ENCODE measurements around the gene CD59. TPM values are rescaled to one million over a fixed set of nuclear protein-coding genes. Genes with fewer than 3 reads are reported as not detected.
"Not testable (repeated sequence)": the region's sequence is repeated elsewhere in the genome, so short reads cannot be mapped to it uniquely, and the experiment has no call there.

CD59 gene
- total RNA-seq, 2 experiments from 2014 or later: 58.4 to 60.3 TPM

- DNase-seq: no peak
- peaks cover 34% of the 10 kb centered on the region for H3K27me3 Mint-ChIP-seq
- H3K36me3 Mint-ChIP-seq: no peaks in the 10 kb centered on the region
- no peak overlapping the region for H3K27ac Mint-ChIP-seq
- H3K9me3 Mint-ChIP-seq: peaks cover 6% of the 10 kb centered on the region
- no peaks in the 10 kb centered on the region for H3K4me1 Mint-ChIP-seq
- H3K4me3 Mint-ChIP-seq: no peak overlapping the region
These were observed 53.8 kb downstream of the CD59 start for GRCh38 chr11:33682446-33682845.

- peaks cover 34% of the 10 kb centered on the region for H3K27me3 Mint-ChIP-seq
- no peaks in the 10 kb centered on the region for H3K4me1 Mint-ChIP-seq
- peaks cover 8% of the 10 kb centered on the region for H3K9me3 Mint-ChIP-seq
- DNase-seq: no peak
- H3K4me3 Mint-ChIP-seq: no peak overlapping the region
- H3K27ac Mint-ChIP-seq: no peak overlapping the region
- H3K36me3 Mint-ChIP-seq: no peaks in the 10 kb centered on the region
These were observed 54.2 kb downstream of the CD59 start for GRCh38 chr11:33682019-33682418.

- not testable (repeated sequence) for H3K4me1 Mint-ChIP-seq, H3K27ac Mint-ChIP-seq, H3K9me3 Mint-ChIP-seq, H3K4me3 Mint-ChIP-seq, H3K36me3 Mint-ChIP-seq, DNase-seq
- peaks cover 29% of the 10 kb centered on the region for H3K27me3 Mint-ChIP-seq
These were observed 57.6 kb downstream of the CD59 start for GRCh38 chr11:33678616-33679015.

GRCh38 chr11:33674035-33674814 is 62.0 kb downstream of the CD59 start:
- Mint-ChIP-seq H3K27ac (no peak overlapping the region), H3K4me3 (no peak overlapping the region), H3K9me3 (peaks cover 8% of the 10 kb centered on the region), H3K27me3 (peaks cover 14% of the 10 kb centered on the region), H3K4me1 (no peaks in the 10 kb centered on the region), H3K36me3 (no peaks in the 10 kb centered on the region)
- no peak for DNase-seq

GRCh38 chr11:33672273-33672672 is 64.0 kb downstream of the CD59 start:
- Mint-ChIP-seq H3K27me3 (peaks cover 6% of the 10 kb centered on the region), H3K4me1 (no peaks in the 10 kb centered on the region), H3K9me3 (peaks cover 1% of the 10 kb centered on the region), H3K36me3 (no peaks in the 10 kb centered on the region), H3K4me3 (no peak overlapping the region), H3K27ac (no peak overlapping the region)
- no peak for DNase-seq

GRCh38 chr11:33670250-33671011 is 65.8 kb downstream of the CD59 start:
- no peaks in the 10 kb centered on the region for H3K4me1 Mint-ChIP-seq
- no peaks in the 10 kb centered on the region for H3K36me3 Mint-ChIP-seq
- no peaks in the 10 kb centered on the region for H3K9me3 Mint-ChIP-seq
- no peak overlapping the region for H3K4me3 Mint-ChIP-seq
- H3K27ac Mint-ChIP-seq: no peak overlapping the region
- DNase-seq: no peak
- H3K27me3 Mint-ChIP-seq: peaks cover 6% of the 10 kb centered on the region

DNA sequence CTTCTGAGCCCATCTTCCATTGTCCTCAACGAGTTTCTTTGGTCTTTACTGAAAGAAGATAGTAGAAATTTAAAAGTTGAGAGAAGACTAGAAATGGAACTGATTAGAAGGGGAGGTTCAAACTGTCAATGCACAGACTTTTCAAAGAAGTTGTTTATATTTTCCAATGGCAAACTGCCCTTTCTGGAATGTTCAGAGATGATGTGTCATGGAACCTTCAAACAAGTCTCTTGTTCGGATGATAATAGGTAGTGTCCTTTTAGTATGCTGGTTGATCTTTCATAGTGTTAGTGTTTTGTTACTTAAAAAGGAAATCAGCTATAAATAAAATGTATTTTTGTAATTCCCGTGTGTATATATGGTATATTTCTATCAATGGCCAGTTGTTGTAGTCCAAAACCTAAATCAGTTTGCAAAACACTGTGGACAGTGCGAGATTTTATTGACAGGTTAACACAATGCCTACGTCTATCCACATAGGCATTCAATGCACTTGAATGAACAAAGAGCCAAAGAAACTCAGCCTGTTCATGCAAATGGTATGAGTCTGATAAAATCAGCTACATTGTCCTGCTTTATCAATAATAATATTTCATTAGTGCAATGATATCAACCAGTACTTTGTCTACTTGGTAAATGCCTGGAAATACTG is 66.5 kb downstream of the CD59 start:
- Mint-ChIP-seq H3K9me3 (no peaks in the 10 kb centered on the region), H3K4me3 (no peak overlapping the region), H3K27me3 (peaks cover 6% of the 10 kb centered on the region), H3K27ac (no peak overlapping the region), H3K4me1 (no peaks in the 10 kb centered on the region), H3K36me3 (no peaks in the 10 kb centered on the region)
- DNase-seq: no peak

- H3K36me3 Mint-ChIP-seq: no peaks in the 10 kb centered on the region
- H3K27ac Mint-ChIP-seq: no peak overlapping the region
- H3K4me3 Mint-ChIP-seq: no peak overlapping the region
- DNase-seq: no peak
- no peaks in the 10 kb centered on the region for H3K9me3 Mint-ChIP-seq
- no peaks in the 10 kb centered on the region for H3K4me1 Mint-ChIP-seq
- peaks cover 6% of the 10 kb centered on the region for H3K27me3 Mint-ChIP-seq
These were observed 67.1 kb downstream of the CD59 start for GRCh38 chr11:33668951-33669596.

- Mint-ChIP-seq H3K36me3 (no peaks in the 10 kb centered on the region), H3K9me3 (no peaks in the 10 kb centered on the region), H3K4me3 (no peak overlapping the region), H3K27me3 (peaks cover 6% of the 10 kb centered on the region), H3K27ac (no peak overlapping the region), H3K4me1 (no peaks in the 10 kb centered on the region)
- no peak for DNase-seq
These were observed 67.8 kb downstream of the CD59 start for GRCh38 chr11:33668468-33668825.

DNA sequence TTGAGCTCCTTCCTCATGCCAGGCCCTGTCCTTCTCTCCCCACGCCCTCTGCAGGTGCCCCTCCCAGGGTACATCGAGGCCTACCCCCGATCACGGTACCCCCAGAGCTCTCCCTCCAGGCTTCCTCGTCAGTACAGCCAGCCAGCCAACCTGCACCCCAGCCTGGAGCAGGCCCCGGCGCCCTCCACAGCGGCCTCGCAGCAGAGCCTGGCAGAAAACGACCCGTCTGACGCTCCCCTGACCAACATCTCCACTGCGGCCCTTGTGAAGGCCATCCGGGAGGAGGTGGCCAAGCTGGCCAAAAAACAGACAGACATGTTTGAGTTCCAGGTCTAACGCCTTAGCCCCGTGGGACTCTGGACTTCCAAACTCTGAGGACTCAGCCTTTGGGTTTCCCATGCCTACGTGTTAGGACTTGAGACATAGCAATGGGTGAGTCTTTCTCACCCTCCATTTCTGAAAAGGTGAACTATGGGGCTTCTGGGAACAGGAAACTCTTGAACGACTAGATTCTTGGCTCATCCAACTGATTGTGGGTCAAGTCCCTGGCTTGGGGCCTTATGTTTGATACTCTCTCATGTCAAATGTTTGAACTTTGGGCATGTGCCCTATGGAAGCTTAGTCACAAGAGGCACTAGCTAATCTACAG is 68.3 kb downstream of the CD59 start:
- no peaks in the 10 kb centered on the region for H3K4me1 Mint-ChIP-seq
- no peak for DNase-seq
- no peaks in the 10 kb centered on the region for H3K36me3 Mint-ChIP-seq
- H3K4me3 Mint-ChIP-seq: no peak overlapping the region
- H3K27me3 Mint-ChIP-seq: peaks cover 6% of the 10 kb centered on the region
- H3K27ac Mint-ChIP-seq: no peak overlapping the region
- H3K9me3 Mint-ChIP-seq: no peaks in the 10 kb centered on the region

DNA sequence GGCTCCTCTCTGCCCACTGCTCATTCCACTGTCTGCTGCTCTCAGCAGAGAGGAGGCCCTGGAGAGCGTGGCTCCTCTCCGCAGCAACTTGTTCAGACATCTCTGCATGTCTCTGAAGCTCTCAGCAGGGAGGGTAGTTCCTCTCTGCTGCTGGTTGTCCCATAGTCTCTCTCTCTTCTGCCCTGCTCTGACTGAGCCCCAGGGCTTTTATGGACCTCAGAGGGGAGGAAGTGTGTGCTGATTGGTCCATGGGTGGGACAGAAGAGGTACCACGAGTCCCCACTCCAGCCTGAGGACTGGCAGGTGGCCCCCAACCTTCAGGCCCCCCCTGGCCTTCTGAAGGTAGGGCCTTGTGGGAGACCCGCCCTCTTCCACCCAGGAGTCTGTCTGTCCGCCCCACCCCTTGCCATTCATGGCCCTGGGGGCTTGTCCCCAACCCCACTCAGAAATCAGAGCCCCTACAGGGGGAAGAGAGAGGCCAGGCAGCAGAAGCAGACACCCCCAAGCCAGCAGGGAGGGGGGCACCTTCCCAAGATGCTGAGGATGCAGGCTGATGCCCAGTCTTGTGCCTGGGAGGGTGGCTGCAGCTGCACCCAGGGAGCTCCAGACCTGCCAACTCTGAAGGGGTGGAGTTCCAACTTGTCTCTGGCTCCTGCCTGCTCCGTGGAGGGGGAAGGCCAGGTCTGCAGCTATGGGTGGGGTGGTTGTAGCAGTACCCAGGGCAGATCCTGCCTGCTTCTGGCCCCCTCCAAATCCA is 70.7 kb downstream of the CD59 start:
- no peaks in the 10 kb centered on the region for H3K27me3 Mint-ChIP-seq
- no peaks in the 10 kb centered on the region for H3K4me1 Mint-ChIP-seq

DNA sequence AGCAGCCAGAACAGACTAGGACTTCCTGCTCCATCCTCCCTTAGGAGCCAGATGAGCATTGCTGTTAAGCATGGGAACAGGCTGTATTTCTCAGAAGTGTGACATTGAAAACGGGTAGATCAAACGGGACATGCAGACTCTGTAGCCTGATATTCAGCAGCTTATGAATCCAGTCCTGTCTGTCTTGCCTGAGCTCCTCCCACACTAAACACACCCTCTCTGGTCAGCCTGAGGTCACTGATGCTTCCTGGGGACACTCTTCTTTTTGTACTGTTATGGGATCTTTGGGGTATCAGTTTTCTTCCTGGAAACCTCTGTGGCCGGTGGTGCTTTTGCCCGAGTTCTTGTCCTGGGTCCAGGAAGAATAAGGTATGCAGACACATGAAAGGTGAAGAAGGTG is 71.4 kb downstream of the CD59 start:
- no peaks in the 10 kb centered on the region for H3K36me3 Mint-ChIP-seq
- no peak overlapping the region for H3K27ac Mint-ChIP-seq

More for the DNA sequence above, 70.7 kb downstream of the CD59 start:
- Mint-ChIP-seq H3K4me3 (no peak overlapping the region), H3K9me3 (no peaks in the 10 kb centered on the region), H3K36me3 (no peaks in the 10 kb centered on the region), H3K27ac (no peak overlapping the region)
- no peak for DNase-seq

DNA sequence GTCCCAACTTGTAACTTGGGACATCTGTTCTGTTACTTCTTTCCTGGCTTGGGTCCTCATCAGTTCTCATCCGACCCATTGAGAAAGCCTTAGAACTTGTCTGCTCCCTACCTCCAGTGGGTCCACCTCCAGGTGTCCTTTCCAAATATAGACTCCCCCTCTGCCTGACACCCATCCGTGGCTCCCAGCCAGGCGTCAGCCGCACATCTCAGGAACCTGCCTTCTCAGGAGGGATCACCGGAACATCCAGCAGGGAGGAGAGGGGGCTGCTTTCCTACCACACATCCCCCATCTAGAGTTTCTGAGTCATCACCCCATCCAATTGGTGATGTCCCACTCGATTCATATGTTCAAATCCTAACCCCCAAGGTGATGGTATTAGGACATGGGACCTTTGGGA is 72.1 kb downstream of the CD59 start:
- no peak overlapping the region for H3K4me3 Mint-ChIP-seq
- no peak for DNase-seq
- H3K27ac Mint-ChIP-seq: no peak overlapping the region
- H3K9me3 Mint-ChIP-seq: no peaks in the 10 kb centered on the region
- no peaks in the 10 kb centered on the region for H3K36me3 Mint-ChIP-seq
- H3K4me1 Mint-ChIP-seq: no peaks in the 10 kb centered on the region
- H3K27me3 Mint-ChIP-seq: no peaks in the 10 kb centered on the region

More for the DNA sequence above, 71.4 kb downstream of the CD59 start:
- H3K9me3 Mint-ChIP-seq: no peaks in the 10 kb centered on the region
- DNase-seq: no peak
- H3K27me3 Mint-ChIP-seq: no peaks in the 10 kb centered on the region
- no peaks in the 10 kb centered on the region for H3K4me1 Mint-ChIP-seq
- no peak overlapping the region for H3K4me3 Mint-ChIP-seq

GRCh38 chr11:33663121-33663520 is 73.1 kb downstream of the CD59 start:
- DNase-seq: no peak
- H3K27me3 Mint-ChIP-seq: peaks cover under 1% of the 10 kb centered on the region
- no peaks in the 10 kb centered on the region for H3K4me1 Mint-ChIP-seq
- no peak overlapping the region for H3K4me3 Mint-ChIP-seq
- H3K9me3 Mint-ChIP-seq: no peaks in the 10 kb centered on the region
- no peaks in the 10 kb centered on the region for H3K36me3 Mint-ChIP-seq
- H3K27ac Mint-ChIP-seq: no peak overlapping the region

Measured in activated naive CD8-positive, alpha-beta T cell treated with anti-CD3 and anti-CD28 coated beads for 36 hours (primary cell).